ENCODE measurements around the gene BMERB1. TPM values are rescaled to one million over a fixed set of nuclear protein-coding genes. Genes with fewer than 3 reads are reported as not detected.

BMERB1 gene
- total RNA-seq, 1 donor: 2.7 TPM

- no peaks in the 10 kb centered on the region for H3K9me3 ChIP-seq (ENCODE audit: low read depth, low read length)
- H3K4me3 ChIP-seq (ENCODE audit: low read length): no peak overlapping the region
- H3K4me1 ChIP-seq (ENCODE audit: insufficient read depth, low read length): peaks cover 6% of the 10 kb centered on the region
- H3K27me3 ChIP-seq (ENCODE audit: insufficient read depth, low read length): no peaks in the 10 kb centered on the region
Measured at GRCh38 chr16:15513156-15513555, 78.8 kb downstream of the BMERB1 start.

- Histone ChIP-seq H3K4me1 (ENCODE audit: insufficient read depth, low read length) (peaks cover 17% of the 10 kb centered on the region), H3K4me3 (ENCODE audit: low read length) (no peak overlapping the region), H3K9me3 (ENCODE audit: low read depth, low read length) (no peaks in the 10 kb centered on the region), H3K27me3 (ENCODE audit: insufficient read depth, low read length) (no peaks in the 10 kb centered on the region)
Measured at GRCh38 chr16:15515992-15516391, 81.6 kb downstream of the BMERB1 start.

GRCh38 chr16:15516609-15517008 lies 82.2 kb downstream of the BMERB1 start:
- no peak overlapping the region for H3K4me3 ChIP-seq (ENCODE audit: low read length)
- H3K4me1 ChIP-seq (ENCODE audit: insufficient read depth, low read length): peaks cover 23% of the 10 kb centered on the region
- no peaks in the 10 kb centered on the region for H3K9me3 ChIP-seq (ENCODE audit: low read depth, low read length)
- H3K27me3 ChIP-seq (ENCODE audit: insufficient read depth, low read length): no peaks in the 10 kb centered on the region

- H3K4me1 ChIP-seq (ENCODE audit: insufficient read depth, low read length): peaks cover 35% of the 10 kb centered on the region
- no peak overlapping the region for H3K4me3 ChIP-seq (ENCODE audit: low read length)
- H3K9me3 ChIP-seq (ENCODE audit: low read depth, low read length): no peaks in the 10 kb centered on the region
- H3K27me3 ChIP-seq (ENCODE audit: insufficient read depth, low read length): no peaks in the 10 kb centered on the region
Measured at GRCh38 chr16:15517743-15518377, 83.5 kb downstream of the BMERB1 start.

GRCh38 chr16:15518381-15519351 lies 84.3 kb downstream of the BMERB1 start:
- Histone ChIP-seq H3K27me3 (ENCODE audit: insufficient read depth, low read length) (no peaks in the 10 kb centered on the region), H3K4me1 (ENCODE audit: insufficient read depth, low read length) (peaks cover 43% of the 10 kb centered on the region), H3K9me3 (ENCODE audit: low read depth, low read length) (no peaks in the 10 kb centered on the region), H3K4me3 (ENCODE audit: low read length) (no peak overlapping the region)

- Histone ChIP-seq H3K9me3 (ENCODE audit: low read depth, low read length) (no peaks in the 10 kb centered on the region), H3K4me1 (ENCODE audit: insufficient read depth, low read length) (peaks cover 48% of the 10 kb centered on the region), H3K27me3 (ENCODE audit: insufficient read depth, low read length) (no peaks in the 10 kb centered on the region), H3K4me3 (ENCODE audit: low read length) (no peak overlapping the region)
Measured at GRCh38 chr16:15519790-15520189, 85.4 kb downstream of the BMERB1 start.

GRCh38 chr16:15521390-15521757 lies 87.0 kb downstream of the BMERB1 start:
- Histone ChIP-seq H3K9me3 (ENCODE audit: low read depth, low read length) (no peaks in the 10 kb centered on the region), H3K27me3 (ENCODE audit: insufficient read depth, low read length) (no peaks in the 10 kb centered on the region), H3K4me1 (ENCODE audit: insufficient read depth, low read length) (peaks cover 48% of the 10 kb centered on the region), H3K4me3 (ENCODE audit: low read length) (no peak overlapping the region)

GRCh38 chr16:15521758-15522509 lies 87.5 kb downstream of the BMERB1 start:
- Histone ChIP-seq H3K4me3 (ENCODE audit: low read length) (no peak overlapping the region), H3K4me1 (ENCODE audit: insufficient read depth, low read length) (peaks cover 48% of the 10 kb centered on the region), H3K9me3 (ENCODE audit: low read depth, low read length) (no peaks in the 10 kb centered on the region), H3K27me3 (ENCODE audit: insufficient read depth, low read length) (no peaks in the 10 kb centered on the region)

GRCh38 chr16:15523092-15523541 lies 88.7 kb downstream of the BMERB1 start:
- H3K9me3 ChIP-seq (ENCODE audit: low read depth, low read length): no peaks in the 10 kb centered on the region
- no peaks in the 10 kb centered on the region for H3K27me3 ChIP-seq (ENCODE audit: insufficient read depth, low read length)
- H3K4me1 ChIP-seq (ENCODE audit: insufficient read depth, low read length): peaks cover 48% of the 10 kb centered on the region
- no peak overlapping the region for H3K4me3 ChIP-seq (ENCODE audit: low read length)

GRCh38 chr16:15523939-15524338 lies 89.6 kb downstream of the BMERB1 start:
- Histone ChIP-seq H3K27me3 (ENCODE audit: insufficient read depth, low read length) (no peaks in the 10 kb centered on the region), H3K9me3 (ENCODE audit: low read depth, low read length) (no peaks in the 10 kb centered on the region), H3K4me3 (ENCODE audit: low read length) (no peak overlapping the region), H3K4me1 (ENCODE audit: insufficient read depth, low read length) (peaks cover 48% of the 10 kb centered on the region)

GRCh38 chr16:15524966-15525365 lies 90.6 kb downstream of the BMERB1 start:
- no peaks in the 10 kb centered on the region for H3K9me3 ChIP-seq (ENCODE audit: low read depth, low read length)
- peaks cover 42% of the 10 kb centered on the region for H3K4me1 ChIP-seq (ENCODE audit: insufficient read depth, low read length)
- H3K27me3 ChIP-seq (ENCODE audit: insufficient read depth, low read length): no peaks in the 10 kb centered on the region
- no peak overlapping the region for H3K4me3 ChIP-seq (ENCODE audit: low read length)

- Histone ChIP-seq H3K9me3 (ENCODE audit: low read depth, low read length) (no peaks in the 10 kb centered on the region), H3K4me3 (ENCODE audit: low read length) (no peak overlapping the region), H3K4me1 (ENCODE audit: insufficient read depth, low read length) (peaks cover 30% of the 10 kb centered on the region), H3K27me3 (ENCODE audit: insufficient read depth, low read length) (no peaks in the 10 kb centered on the region)
Measured at GRCh38 chr16:15526097-15526496, 91.7 kb downstream of the BMERB1 start.

- Histone ChIP-seq H3K4me3 (ENCODE audit: low read length) (no peak overlapping the region), H3K27me3 (ENCODE audit: insufficient read depth, low read length) (no peaks in the 10 kb centered on the region), H3K4me1 (ENCODE audit: insufficient read depth, low read length) (peaks cover 24% of the 10 kb centered on the region), H3K9me3 (ENCODE audit: low read depth, low read length) (no peaks in the 10 kb centered on the region)
Measured at GRCh38 chr16:15526731-15527130, 92.3 kb downstream of the BMERB1 start.

- H3K4me1 ChIP-seq (ENCODE audit: insufficient read depth, low read length): no peaks in the 10 kb centered on the region
- H3K4me3 ChIP-seq (ENCODE audit: low read length): no peak overlapping the region
- H3K9me3 ChIP-seq (ENCODE audit: low read depth, low read length): no peaks in the 10 kb centered on the region
- H3K27me3 ChIP-seq (ENCODE audit: insufficient read depth, low read length): no peaks in the 10 kb centered on the region
Measured at GRCh38 chr16:15529673-15530072, 95.3 kb downstream of the BMERB1 start.

GRCh38 chr16:15530085-15530484 lies 95.7 kb downstream of the BMERB1 start:
- Histone ChIP-seq H3K4me1 (ENCODE audit: insufficient read depth, low read length) (no peaks in the 10 kb centered on the region), H3K27me3 (ENCODE audit: insufficient read depth, low read length) (no peaks in the 10 kb centered on the region), H3K9me3 (ENCODE audit: low read depth, low read length) (no peaks in the 10 kb centered on the region), H3K4me3 (ENCODE audit: low read length) (no peak overlapping the region)

Data from mononuclear cell (primary cell).